Astrocyte (in vitro differentiated cells and primary cell): Measurements from ENCODE around the gene CDK9.

ENCODE experiments used
- EZH2 ChIP-seq: IDR thresholded peaks from 2 replicates; pipeline ENCODE4 v1.6.1; 2012; ENCODE audit warnings: mild to moderate bottlenecking, low read length, inconsistent platforms; ENCODE audit not compliant: insufficient read depth
- TF ChIP-seq, protein P1 (sequence below): IDR thresholded peaks from 2 replicates; pipeline ENCODE4 v1.5.1; 2011; ENCODE audit warnings: low read depth, mild to moderate bottlenecking, inconsistent platforms, low read length, moderate library complexity; ENCODE audit not compliant: insufficient read depth

- TF ChIP-seq, protein P1, sequence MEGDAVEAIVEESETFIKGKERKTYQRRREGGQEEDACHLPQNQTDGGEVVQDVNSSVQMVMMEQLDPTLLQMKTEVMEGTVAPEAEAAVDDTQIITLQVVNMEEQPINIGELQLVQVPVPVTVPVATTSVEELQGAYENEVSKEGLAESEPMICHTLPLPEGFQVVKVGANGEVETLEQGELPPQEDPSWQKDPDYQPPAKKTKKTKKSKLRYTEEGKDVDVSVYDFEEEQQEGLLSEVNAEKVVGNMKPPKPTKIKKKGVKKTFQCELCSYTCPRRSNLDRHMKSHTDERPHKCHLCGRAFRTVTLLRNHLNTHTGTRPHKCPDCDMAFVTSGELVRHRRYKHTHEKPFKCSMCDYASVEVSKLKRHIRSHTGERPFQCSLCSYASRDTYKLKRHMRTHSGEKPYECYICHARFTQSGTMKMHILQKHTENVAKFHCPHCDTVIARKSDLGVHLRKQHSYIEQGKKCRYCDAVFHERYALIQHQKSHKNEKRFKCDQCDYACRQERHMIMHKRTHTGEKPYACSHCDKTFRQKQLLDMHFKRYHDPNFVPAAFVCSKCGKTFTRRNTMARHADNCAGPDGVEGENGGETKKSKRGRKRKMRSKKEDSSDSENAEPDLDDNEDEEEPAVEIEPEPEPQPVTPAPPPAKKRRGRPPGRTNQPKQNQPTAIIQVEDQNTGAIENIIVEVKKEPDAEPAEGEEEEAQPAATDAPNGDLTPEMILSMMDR = no peak
- no peak for TF ChIP-seq EZH2
Observed at GRCh38 chr9:127832248-127832647, 46.4 kb downstream of the CDK9 start.
